NCI-H1694 treated with DMSO at 0.1 percent for 48 hours (cell line): ENCODE measurements around the gene WDHD1.
A peak's percentile ranks its signal among the peaks of the same experiment; 100 is the strongest.
"Not testable (repeated sequence)": the region's sequence is repeated elsewhere in the genome, so short reads cannot be mapped to it uniquely, and the experiment has no call there.

Source experiments
- DNase-seq: peaks from one replicate; lab custom pipeline; 2025; lab: John Stamatoyannopoulos, UW

Gene WDHD1

GRCh38 chr14:54908190-54908589 lies 118.7 kb downstream of the WDHD1 start:
- no peak for DNase-seq

DNA sequence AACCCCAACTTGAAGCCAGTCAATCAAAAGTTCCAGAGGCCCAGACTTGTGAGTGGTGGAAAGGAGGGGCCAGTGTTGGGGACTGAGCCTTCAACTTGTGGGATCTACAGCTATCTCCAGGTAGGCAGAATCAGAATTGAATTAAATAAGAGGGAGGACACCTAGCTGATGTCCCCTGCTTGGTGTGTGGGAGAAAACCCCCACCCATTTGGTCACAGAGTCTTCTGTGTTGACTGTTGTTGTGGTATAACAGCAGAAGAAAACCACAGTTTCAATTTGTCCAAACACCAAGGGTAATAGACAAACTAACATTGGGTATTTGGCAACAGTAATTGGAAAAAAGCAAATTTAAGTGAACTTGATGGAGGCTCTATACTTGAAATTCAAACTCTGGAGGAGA lies 120.8 kb downstream of the WDHD1 start:
- DNase-seq, result no peak

- DNase-seq, result peak; percentile 58
These were observed 124.1 kb downstream of the WDHD1 start, which contains the start of gene GCH1 for GRCh38 chr14:54902521-54903420. TSS of gene GCH1 (minus strand) at chr14:54902826. CDS start at chr14:54902663, 163 bp downstream.

GRCh38 chr14:54902143-54902520 lies 124.8 kb downstream of the WDHD1 start:
- DNase-seq, result no peak

GRCh38 chr14:54901380-54902142 lies 125.3 kb downstream of the WDHD1 start:
- DNase-seq, result no peak

GRCh38 chr14:54899573-54899972 lies 127.3 kb downstream of the WDHD1 start:
- DNase-seq, result no peak

GRCh38 chr14:54897809-54898555 lies 128.9 kb downstream of the WDHD1 start:
- not testable (repeated sequence) for DNase-seq

DNA sequence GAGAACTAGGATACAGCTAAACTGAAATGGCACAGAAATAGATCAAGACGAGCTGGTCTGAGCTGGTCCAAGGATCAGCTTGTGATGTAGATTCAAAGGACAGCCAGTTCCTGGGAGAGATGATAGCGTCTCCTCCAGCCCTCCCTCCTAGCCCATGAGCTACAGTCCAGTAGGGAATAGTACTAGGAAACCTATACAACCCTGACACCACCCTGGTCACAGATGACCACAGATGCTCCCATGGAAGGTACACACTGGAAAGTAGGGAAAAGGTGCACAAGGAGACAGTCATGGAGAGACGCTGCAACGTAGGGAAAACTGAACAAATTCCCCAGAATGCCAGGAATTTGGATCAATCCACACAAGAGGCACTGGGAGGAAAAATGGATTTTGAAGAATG lies 131.2 kb downstream of the WDHD1 start:
- no peak for DNase-seq

DNA sequence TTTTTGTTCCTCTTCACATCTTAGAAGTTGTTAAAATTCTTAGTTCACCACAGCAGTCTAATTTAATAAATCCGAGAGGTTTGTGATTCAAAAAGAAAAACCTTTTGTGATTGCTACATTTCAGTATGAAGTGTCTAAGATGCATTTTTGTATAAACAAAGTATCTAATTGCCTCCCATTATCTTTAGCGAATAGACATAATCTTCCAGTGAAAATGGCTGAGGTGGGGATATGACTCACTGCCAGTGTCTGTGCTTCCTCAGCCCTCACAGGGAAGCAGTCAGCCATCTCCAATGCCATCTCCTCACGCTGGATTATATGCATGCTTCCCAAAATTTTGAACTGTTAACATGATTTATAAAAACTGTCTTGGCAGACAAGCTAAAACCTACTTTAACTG lies 131.9 kb downstream of the WDHD1 start:
- DNase-seq, result no peak

DNA sequence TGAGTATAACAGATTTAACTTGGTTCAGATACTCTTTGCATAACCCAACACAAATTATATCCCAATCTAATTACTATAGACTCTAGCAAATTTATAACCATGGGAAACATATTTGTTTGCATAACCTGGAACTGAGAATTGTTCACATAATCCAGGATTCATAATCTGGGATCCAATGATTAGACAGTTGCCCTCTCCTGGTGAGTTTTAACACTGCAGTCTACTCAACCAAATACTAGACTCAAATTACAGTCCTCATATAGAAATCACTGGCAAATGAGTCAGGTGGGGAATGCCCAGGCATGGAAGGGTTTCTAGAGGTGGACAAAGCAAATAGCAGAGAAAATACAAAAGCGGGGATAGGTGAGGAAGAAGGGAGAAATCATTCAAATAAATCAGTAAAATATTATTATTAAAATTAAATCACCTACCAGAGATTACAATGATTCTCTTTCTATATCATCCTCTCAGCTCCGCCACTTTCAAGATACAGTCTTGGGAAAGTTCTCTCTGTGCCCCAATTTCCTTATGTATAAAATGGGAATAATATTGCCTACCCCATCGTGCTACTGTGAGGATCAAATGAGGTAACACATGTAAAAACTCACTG lies 133.6 kb downstream of the WDHD1 start:
- DNase-seq, result peak; percentile 53

DNA sequence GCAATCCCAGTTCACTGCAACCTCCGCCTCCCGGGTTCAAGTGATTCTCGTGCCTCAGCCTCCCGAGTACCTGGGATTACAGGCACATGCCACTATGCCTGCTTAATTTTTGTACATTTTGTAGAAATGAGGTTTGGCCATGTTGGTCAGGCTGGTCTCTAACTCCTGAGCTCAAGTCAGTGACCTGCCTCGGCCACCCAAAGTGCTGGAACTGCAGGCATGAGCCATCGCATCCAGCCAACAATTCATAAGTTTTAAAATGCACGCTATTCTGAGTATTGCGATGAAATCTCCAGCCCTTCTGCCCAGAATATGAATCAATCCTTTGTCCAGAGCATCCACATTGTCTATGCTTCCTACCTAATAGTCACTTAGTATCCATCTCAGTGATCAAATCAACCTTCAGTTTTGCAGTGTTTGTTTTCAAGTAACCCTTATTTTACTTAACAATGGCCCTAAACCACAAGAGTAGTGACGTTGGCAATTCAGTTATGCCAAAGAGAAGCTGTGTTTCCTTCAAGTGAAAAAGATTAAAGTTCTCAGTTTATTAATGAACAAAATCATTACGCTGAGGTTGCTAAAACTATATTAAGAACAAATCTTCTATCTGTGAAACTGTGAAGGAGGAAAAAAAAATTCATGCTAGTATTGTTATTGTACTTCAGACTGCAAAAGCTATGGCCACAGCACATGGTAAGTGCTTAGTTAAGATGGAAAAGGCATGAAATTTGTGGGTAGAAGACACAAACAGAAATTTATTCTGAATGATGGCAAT lies 135.2 kb downstream of the WDHD1 start:
- no peak for DNase-seq

- DNase-seq, result no peak
These were observed 136.1 kb downstream of the WDHD1 start for GRCh38 chr14:54890788-54891187.

- no peak for DNase-seq
These were observed 137.0 kb downstream of the WDHD1 start for GRCh38 chr14:54889919-54890318.
